ENCODE data around the gene SLF2.

Gene SLF2

DNA sequence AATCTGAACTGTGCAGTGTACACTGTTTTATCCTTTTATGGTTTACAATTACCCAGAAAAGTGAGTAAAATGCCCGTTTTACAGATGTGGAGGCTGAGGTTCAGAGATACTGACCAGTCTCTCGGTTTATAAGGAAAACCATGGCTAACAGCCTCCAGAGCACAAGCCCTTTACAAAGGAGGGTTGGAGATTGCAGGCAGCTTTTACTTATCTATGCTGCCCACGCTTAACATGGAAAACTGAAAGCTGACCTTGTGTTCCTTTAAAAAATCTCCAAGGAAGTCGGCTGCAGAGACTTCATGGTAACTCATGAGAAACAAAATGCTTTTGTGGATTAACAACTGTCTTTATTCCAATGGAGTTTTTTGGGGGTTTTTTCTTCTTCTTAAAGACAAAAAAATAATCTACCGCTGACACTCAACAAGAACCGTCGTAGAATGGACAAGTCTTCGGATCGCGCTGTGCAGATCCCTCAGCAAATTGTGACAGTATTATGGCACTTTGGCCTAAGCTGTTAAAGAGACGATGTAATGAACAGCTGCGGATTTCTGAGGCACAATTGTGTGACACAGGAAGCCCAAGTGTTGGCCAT is 654 bp upstream of the SLF2 start:
- H3K9me3 ChIP-seq (ENCODE audit: severe bottlenecking): no peaks in the 10 kb centered on the region
- H3K27me3 ChIP-seq (ENCODE audit: insufficient read depth, poor library complexity, severe bottlenecking): no peaks in the 10 kb centered on the region
- H3K36me3 ChIP-seq (ENCODE audit: low read depth): peaks cover 37% of the 10 kb centered on the region
- peaks cover 8% of the 10 kb centered on the region for H3K4me1 ChIP-seq (ENCODE audit: insufficient read depth, poor library complexity, severe bottlenecking)
- TF ChIP-seq CTCF (IDR thresholded peaks at IDR 0.05; ENCODE audit: poor library complexity, severe bottlenecking): no peak
- peak overlapping the region; percentile 95 for H3K4me3 ChIP-seq (ENCODE audit: severe bottlenecking)
- H3K27ac ChIP-seq (ENCODE audit: poor library complexity, severe bottlenecking): peak overlapping the region; percentile 46
- no peak for ATAC-seq (ENCODE audit: low read depth)
- no peak for DNase-seq (ENCODE audit: low spot score)

- H3K36me3 ChIP-seq (ENCODE audit: low read depth): peaks cover 51% of the 10 kb centered on the region
- H3K9me3 ChIP-seq (ENCODE audit: severe bottlenecking): no peaks in the 10 kb centered on the region
- TF ChIP-seq CTCF (IDR thresholded peaks at IDR 0.05; ENCODE audit: poor library complexity, severe bottlenecking): no peak
- no peak for DNase-seq (ENCODE audit: low spot score)
- H3K4me1 ChIP-seq (ENCODE audit: insufficient read depth, poor library complexity, severe bottlenecking): peaks cover 8% of the 10 kb centered on the region
- peak overlapping the region; percentile 95 for H3K4me3 ChIP-seq (ENCODE audit: severe bottlenecking)
- H3K27me3 ChIP-seq (ENCODE audit: insufficient read depth, poor library complexity, severe bottlenecking): no peaks in the 10 kb centered on the region
- peak overlapping the region; percentile 46 for H3K27ac ChIP-seq (ENCODE audit: poor library complexity, severe bottlenecking)
- no peak for ATAC-seq (ENCODE audit: low read depth)
These were observed 705 bp downstream of the SLF2 start for GRCh38 chr10:100913470-100913865.

DNA sequence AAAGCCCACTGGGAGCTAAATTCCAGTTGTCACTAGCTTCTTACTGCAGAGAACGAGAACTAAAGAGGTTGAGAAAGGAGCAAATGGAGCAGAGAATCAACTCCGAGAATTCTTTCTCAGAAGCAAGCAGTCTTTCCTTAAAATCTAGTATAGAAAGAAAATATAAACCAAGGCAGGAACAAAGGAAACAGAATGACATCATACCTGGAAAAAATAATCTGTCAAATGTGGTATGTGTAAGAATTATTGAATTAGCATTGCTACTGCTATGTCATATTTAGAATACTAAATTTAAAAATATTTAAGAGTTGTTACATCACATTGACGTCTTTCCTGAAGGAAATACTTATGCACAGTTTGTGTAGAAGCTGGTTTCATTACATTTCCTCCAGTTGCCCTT is 4.3 kb downstream of the SLF2 start:
- Histone ChIP-seq H3K36me3 (ENCODE audit: low read depth) (peaks cover 87% of the 10 kb centered on the region), H3K27me3 (ENCODE audit: insufficient read depth, poor library complexity, severe bottlenecking) (no peaks in the 10 kb centered on the region), H3K4me3 (ENCODE audit: severe bottlenecking) (no peak overlapping the region), H3K27ac (ENCODE audit: poor library complexity, severe bottlenecking) (no peak overlapping the region), H3K9me3 (ENCODE audit: severe bottlenecking) (no peaks in the 10 kb centered on the region), H3K4me1 (ENCODE audit: insufficient read depth, poor library complexity, severe bottlenecking) (peaks cover 5% of the 10 kb centered on the region)
- DNase-seq (ENCODE audit: low spot score) (no peak), ATAC-seq (ENCODE audit: low read depth) (no peak)
- no peak for TF ChIP-seq CTCF (IDR thresholded peaks at IDR 0.05; ENCODE audit: poor library complexity, severe bottlenecking)

- TF ChIP-seq CTCF (IDR thresholded peaks at IDR 0.05; ENCODE audit: poor library complexity, severe bottlenecking): no peak
- Histone ChIP-seq H3K27me3 (ENCODE audit: insufficient read depth, poor library complexity, severe bottlenecking) (no peaks in the 10 kb centered on the region), H3K4me1 (ENCODE audit: insufficient read depth, poor library complexity, severe bottlenecking) (no peaks in the 10 kb centered on the region), H3K36me3 (ENCODE audit: low read depth) (peaks cover 94% of the 10 kb centered on the region), H3K9me3 (ENCODE audit: severe bottlenecking) (no peaks in the 10 kb centered on the region), H3K27ac (ENCODE audit: poor library complexity, severe bottlenecking) (no peak overlapping the region), H3K4me3 (ENCODE audit: severe bottlenecking) (no peak overlapping the region)
- DNase-seq (ENCODE audit: low spot score): no peak
- no peak for ATAC-seq (ENCODE audit: low read depth)
These were observed 10.8 kb downstream of the SLF2 start for GRCh38 chr10:100923580-100923979.

GRCh38 chr10:100927266-100927665 is 14.5 kb downstream of the SLF2 start:
- H3K27me3 ChIP-seq (ENCODE audit: insufficient read depth, poor library complexity, severe bottlenecking): no peaks in the 10 kb centered on the region
- H3K27ac ChIP-seq (ENCODE audit: poor library complexity, severe bottlenecking): no peak overlapping the region
- no peak for TF ChIP-seq CTCF (IDR thresholded peaks at IDR 0.05; ENCODE audit: poor library complexity, severe bottlenecking)
- DNase-seq (ENCODE audit: low spot score) (no peak), ATAC-seq (ENCODE audit: low read depth) (no peak)
- no peaks in the 10 kb centered on the region for H3K4me1 ChIP-seq (ENCODE audit: insufficient read depth, poor library complexity, severe bottlenecking)
- peaks cover 94% of the 10 kb centered on the region for H3K36me3 ChIP-seq (ENCODE audit: low read depth)
- H3K4me3 ChIP-seq (ENCODE audit: severe bottlenecking): no peak overlapping the region
- no peaks in the 10 kb centered on the region for H3K9me3 ChIP-seq (ENCODE audit: severe bottlenecking)

All from RWPE2 (cell line).